Measurements from ENCODE around the gene PCBP3.
"Not testable (repeated sequence)": the region's sequence is repeated elsewhere in the genome, so short reads cannot be mapped to it uniquely, and the experiment has no call there.

Gene PCBP3

GRCh38 chr21:45831991-45832740, 188.6 kb downstream of the PCBP3 start:
- DNase-seq: no peak

GRCh38 chr21:45832741-45833235, 189.3 kb downstream of the PCBP3 start:
- DNase-seq: not testable (repeated sequence)

- DNase-seq: no peak
Observed at GRCh38 chr21:45833414-45833813, 189.9 kb downstream of the PCBP3 start.

GRCh38 chr21:45834026-45834715, 190.6 kb downstream of the PCBP3 start:
- DNase-seq: no peak

- no peak for DNase-seq
Observed at GRCh38 chr21:45834821-45835293, 191.3 kb downstream of the PCBP3 start.

GRCh38 chr21:45835301-45836267, 192.1 kb downstream of the PCBP3 start:
- DNase-seq: no peak

GRCh38 chr21:45836268-45836655, 192.7 kb downstream of the PCBP3 start:
- DNase-seq: no peak

- DNase-seq: no peak
Observed at GRCh38 chr21:45836694-45837670, 193.5 kb downstream of the PCBP3 start.

- DNase-seq: no peak
Observed at GRCh38 chr21:45837936-45838335, 194.4 kb downstream of the PCBP3 start.

- no peak for DNase-seq
Observed at GRCh38 chr21:45838634-45839033, 195.1 kb downstream of the PCBP3 start.

GRCh38 chr21:45839274-45839673, 195.7 kb downstream of the PCBP3 start:
- no peak for DNase-seq

- DNase-seq: no peak
Observed at GRCh38 chr21:45841033-45841432, 197.5 kb downstream of the PCBP3 start.

- DNase-seq: no peak
Observed at GRCh38 chr21:45843426-45843825, 199.9 kb downstream of the PCBP3 start.

GRCh38 chr21:45844181-45844580, 200.7 kb downstream of the PCBP3 start:
- no peak for DNase-seq

- DNase-seq: no peak
Observed at GRCh38 chr21:45845063-45845769, 201.7 kb downstream of the PCBP3 start.

- no peak for DNase-seq
Observed at GRCh38 chr21:45845770-45846090, 202.2 kb downstream of the PCBP3 start.

- DNase-seq: no peak
Observed at GRCh38 chr21:45846373-45847160, 203.0 kb downstream of the PCBP3 start.

GRCh38 chr21:45847870-45848269, 204.3 kb downstream of the PCBP3 start:
- no peak for DNase-seq

GRCh38 chr21:45848331-45848730, 204.8 kb downstream of the PCBP3 start:
- no peak for DNase-seq

GRCh38 chr21:45848805-45849204, 205.3 kb downstream of the PCBP3 start:
- DNase-seq: no peak
